B cell (primary cell): ENCODE data around the gene AGBL4.

Source experiments
- EZH2 ChIP-seq: IDR thresholded peaks from 2 replicates; pipeline ENCODE4 v1.6.1; 2012; ENCODE audit warnings: borderline replicate concordance, low read depth, mild to moderate bottlenecking, moderate library complexity, low read length; ENCODE audit not compliant: insufficient read depth, poor library complexity, severe bottlenecking
- TF ChIP-seq, protein P1 (sequence below): fragments of 200-600 bp; IDR thresholded peaks from one replicate; pipeline ENCODE4 v1.8.0; 2022; ENCODE audit warnings: antibody characterized with exemption, mild to moderate bottlenecking

DNA sequence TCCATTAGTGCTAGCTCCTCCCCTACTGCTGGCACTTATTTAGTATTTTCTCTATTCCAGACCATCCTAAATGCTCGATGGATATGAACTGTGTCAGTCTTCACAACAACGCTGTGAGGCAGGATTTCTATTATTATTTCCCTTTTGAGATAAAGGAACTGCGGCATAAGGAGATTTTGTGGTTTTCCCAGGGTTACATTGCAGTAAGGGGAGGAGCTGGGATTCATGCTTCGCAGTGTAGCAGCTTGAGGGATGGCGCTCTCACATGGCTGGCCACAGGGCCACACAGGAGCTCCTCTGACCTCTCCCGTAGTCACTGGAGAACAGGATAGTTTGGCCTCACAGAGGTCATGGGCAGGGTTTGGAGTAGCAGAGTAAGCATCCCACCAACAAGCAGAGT is 1364.0 kb downstream of the AGBL4 start:
- TF ChIP-seq, protein P1, sequence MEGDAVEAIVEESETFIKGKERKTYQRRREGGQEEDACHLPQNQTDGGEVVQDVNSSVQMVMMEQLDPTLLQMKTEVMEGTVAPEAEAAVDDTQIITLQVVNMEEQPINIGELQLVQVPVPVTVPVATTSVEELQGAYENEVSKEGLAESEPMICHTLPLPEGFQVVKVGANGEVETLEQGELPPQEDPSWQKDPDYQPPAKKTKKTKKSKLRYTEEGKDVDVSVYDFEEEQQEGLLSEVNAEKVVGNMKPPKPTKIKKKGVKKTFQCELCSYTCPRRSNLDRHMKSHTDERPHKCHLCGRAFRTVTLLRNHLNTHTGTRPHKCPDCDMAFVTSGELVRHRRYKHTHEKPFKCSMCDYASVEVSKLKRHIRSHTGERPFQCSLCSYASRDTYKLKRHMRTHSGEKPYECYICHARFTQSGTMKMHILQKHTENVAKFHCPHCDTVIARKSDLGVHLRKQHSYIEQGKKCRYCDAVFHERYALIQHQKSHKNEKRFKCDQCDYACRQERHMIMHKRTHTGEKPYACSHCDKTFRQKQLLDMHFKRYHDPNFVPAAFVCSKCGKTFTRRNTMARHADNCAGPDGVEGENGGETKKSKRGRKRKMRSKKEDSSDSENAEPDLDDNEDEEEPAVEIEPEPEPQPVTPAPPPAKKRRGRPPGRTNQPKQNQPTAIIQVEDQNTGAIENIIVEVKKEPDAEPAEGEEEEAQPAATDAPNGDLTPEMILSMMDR, result no peak
- no peak for TF ChIP-seq EZH2
